Stimulated activated CD8-positive, alpha-beta memory T cell treated with anti-CD3 and anti-CD28 coated beads, Interleukin-15, amount 100 ng/mL, for 1 hour (primary cell): ENCODE data around the gene LGALS9.
"Not testable (repeated sequence)": the region's sequence is repeated elsewhere in the genome, so short reads cannot be mapped to it uniquely, and the experiment has no call there.

Experiments
- DNase-seq: peaks from one replicate; pipeline ENCODE4 v3.0.0-alpha.2; 2020; ENCODE audit warnings: low read depth

LGALS9 gene

GRCh38 chr17:27654654-27655524 is 23.9 kb downstream of the LGALS9 start:
- DNase-seq, result peak; percentile 27

- DNase-seq, result not testable (repeated sequence)
Measured at GRCh38 chr17:27655525-27656111, 24.6 kb downstream of the LGALS9 start.

- DNase-seq, result not testable (repeated sequence)
Measured at GRCh38 chr17:27656620-27657019, 25.6 kb downstream of the LGALS9 start.

- no peak for DNase-seq
Measured at GRCh38 chr17:27657620-27658019, 26.6 kb downstream of the LGALS9 start.

- DNase-seq, result no peak
Measured at GRCh38 chr17:27659683-27660082, 28.7 kb downstream of the LGALS9 start.

GRCh38 chr17:27660436-27660835 is 29.4 kb downstream of the LGALS9 start:
- DNase-seq, result no peak

- no peak for DNase-seq
Measured at GRCh38 chr17:27663936-27664605, 33.1 kb downstream of the LGALS9 start.

GRCh38 chr17:27664606-27664965 is 33.6 kb downstream of the LGALS9 start:
- DNase-seq, result no peak

- no peak for DNase-seq
Measured at GRCh38 chr17:27665549-27665948, 34.6 kb downstream of the LGALS9 start.

- not testable (repeated sequence) for DNase-seq
Measured at GRCh38 chr17:27666270-27666669, 35.3 kb downstream of the LGALS9 start.

GRCh38 chr17:27666831-27667560 is 36.0 kb downstream of the LGALS9 start:
- no peak for DNase-seq

GRCh38 chr17:27667656-27668487 is 36.9 kb downstream of the LGALS9 start:
- no peak for DNase-seq

- no peak for DNase-seq
Measured at GRCh38 chr17:27668488-27668823, 37.5 kb downstream of the LGALS9 start.

- DNase-seq, result no peak
Measured at GRCh38 chr17:27669136-27669535, 38.1 kb downstream of the LGALS9 start.

- no peak for DNase-seq
Measured at GRCh38 chr17:27669850-27670249, 38.9 kb downstream of the LGALS9 start.

- no peak for DNase-seq
Measured at GRCh38 chr17:27670791-27671590, 40.0 kb downstream of the LGALS9 start.

- no peak for DNase-seq
Measured at GRCh38 chr17:27671591-27671910, 40.6 kb downstream of the LGALS9 start.

GRCh38 chr17:27671977-27672480 is 41.0 kb downstream of the LGALS9 start:
- DNase-seq, result not testable (repeated sequence)

GRCh38 chr17:27674335-27674734 is 43.3 kb downstream of the LGALS9 start:
- DNase-seq, result no peak

- DNase-seq, result no peak
Measured at GRCh38 chr17:27677191-27677590, 46.2 kb downstream of the LGALS9 start.

GRCh38 chr17:27686322-27686721 is 55.3 kb downstream of the LGALS9 start:
- DNase-seq, result not testable (repeated sequence)
